WTC11 (cell line): ENCODE data around the gene SLC16A10. TPM values are rescaled to one million over a fixed set of nuclear protein-coding genes. Genes with fewer than 3 reads are reported as not detected.

Source experiments
- ATAC-seq: fragments of 200-7000 bp; cut with Tn5 transposase; 2 replicates; pipeline ENCODE4 v1.10.0; 2021; ENCODE audit warnings: mild to moderate bottlenecking, moderate library complexity
- CTCF ChIA-PET: fragments of 300-600 bp; sonication (Branson Sonifier 250); formaldehyde crosslinking; loops from one replicate; lab custom pipeline; 2021; ENCODE audit warnings: antibody characterized with exemption; lab: Charles Lee
- POLR2A ChIA-PET: fragments of 350-600 bp; sonication (Branson Sonifier 250); formaldehyde crosslinking; loops from one replicate; lab custom pipeline; 2021; ENCODE audit warnings: antibody characterized with exemption; lab: Charles Lee
- DNase-seq: peaks from one replicate; pipeline ENCODE4 v3.0.0; 2021; ENCODE audit warnings: low spot score
- H3K27ac Mint-ChIP-seq: 2 replicates; pipeline ENCODE4 v1.8.0; 2021; ENCODE audit warnings: mixed read lengths
- H3K27me3 Mint-ChIP-seq: 2 replicates; pipeline ENCODE4 v1.8.0; 2021; ENCODE audit warnings: low read depth, mild to moderate bottlenecking, moderate library complexity, mixed read lengths
- H3K36me3 Mint-ChIP-seq: 2 replicates; pipeline ENCODE4 v1.8.0; 2021; ENCODE audit warnings: mixed read lengths
- H3K4me1 Mint-ChIP-seq: 2 replicates; pipeline ENCODE4 v1.8.0; 2022; ENCODE audit warnings: mixed read lengths
- H3K4me3 Mint-ChIP-seq: 2 replicates; pipeline ENCODE4 v1.8.0; 2021; ENCODE audit warnings: mild to moderate bottlenecking, moderate library complexity, mixed read lengths
- H3K9me3 Mint-ChIP-seq: 2 replicates; pipeline ENCODE4 v1.8.0; 2021; ENCODE audit warnings: mixed read lengths
- ATF1 ChIP-seq: sonication (generic); formaldehyde crosslinking; IDR thresholded peaks from 2 replicates; pipeline ENCODE4 v1.8.1; 2023; ENCODE audit warnings: mild to moderate bottlenecking, moderate library complexity, missing genetic modification reagents
- ATF6 ChIP-seq: sonication (generic); formaldehyde crosslinking; IDR thresholded peaks from 2 replicates; pipeline ENCODE4 v1.8.1; 2023; ENCODE audit warnings: mild to moderate bottlenecking, missing genetic modification reagents
- CBFB ChIP-seq: sonication (generic); formaldehyde crosslinking; IDR thresholded peaks from 2 replicates; pipeline ENCODE4 v1.8.1; 2022; ENCODE audit warnings: mild to moderate bottlenecking, low read depth, missing genetic modification reagents
- EMX1 ChIP-seq: fragments of 250-450 bp; sonication (Bioruptor Pico); IDR thresholded peaks from 2 replicates; pipeline ENCODE4 v1.8.0; 2021; ENCODE audit warnings: mild to moderate bottlenecking
- FOXP1 ChIP-seq: sonication (generic); formaldehyde crosslinking; IDR thresholded peaks from 2 replicates; pipeline ENCODE4 v1.8.0; 2022; ENCODE audit warnings: missing genetic modification reagents, mild to moderate bottlenecking, moderate library complexity, borderline replicate concordance
- JAZF1 ChIP-seq: fragments of 250-450 bp; sonication (Bioruptor Pico); IDR thresholded peaks from 2 replicates; pipeline ENCODE4 v1.9.0; 2021; ENCODE audit warnings: moderate library complexity, mild to moderate bottlenecking, inconsistent platforms
- MLX ChIP-seq: sonication (generic); formaldehyde crosslinking; IDR thresholded peaks from 2 replicates; pipeline ENCODE4 v1.8.1; 2023; ENCODE audit warnings: mild to moderate bottlenecking, missing genetic modification reagents, moderate library complexity
- NFYB ChIP-seq: sonication (generic); formaldehyde crosslinking; conservative IDR thresholded peaks from 2 replicates; pipeline ENCODE4 v1.8.0; 2022; ENCODE audit warnings: low read depth, missing genetic modification reagents
- OVOL2 ChIP-seq: fragments of 250-450 bp; sonication (Bioruptor Pico); IDR thresholded peaks from 2 replicates; pipeline ENCODE4 v1.9.0; 2021; ENCODE audit warnings: mild to moderate bottlenecking, borderline replicate concordance
- RELA ChIP-seq: sonication (generic); formaldehyde crosslinking; IDR thresholded peaks from 2 replicates; pipeline ENCODE4 v1.8.1; 2022; ENCODE audit warnings: missing genetic modification reagents, mild to moderate bottlenecking, borderline replicate concordance
- SOX15 ChIP-seq: fragments of 250-450 bp; sonication (Bioruptor Pico); IDR thresholded peaks from 2 replicates; pipeline ENCODE4 v1.9.0; 2021; ENCODE audit warnings: mild to moderate bottlenecking
- USF1 ChIP-seq: sonication (generic); formaldehyde crosslinking; IDR thresholded peaks from 2 replicates; pipeline ENCODE4 v1.8.0; 2022; ENCODE audit warnings: mild to moderate bottlenecking, missing genetic modification reagents
- USF2 ChIP-seq: sonication (generic); formaldehyde crosslinking; IDR thresholded peaks from 2 replicates; pipeline ENCODE4 v1.8.1; 2023; ENCODE audit warnings: mild to moderate bottlenecking, missing genetic modification reagents, moderate library complexity
- ZNF219 ChIP-seq: sonication (generic); formaldehyde crosslinking; IDR thresholded peaks from 2 replicates; pipeline ENCODE4 v1.8.0; 2023; ENCODE audit warnings: missing genetic modification reagents, mild to moderate bottlenecking, borderline replicate concordance
- ZNF671 ChIP-seq: fragments of 250-450 bp; sonication (Bioruptor Pico); IDR thresholded peaks from 2 replicates; pipeline ENCODE4 v1.8.0; 2021; ENCODE audit warnings: mild to moderate bottlenecking
- total RNA-seq: library from RNA; stranded (reverse); gene quantifications from 3 replicates; pipeline ENCODE4 v1.2.3, GENCODE V29; 2021
- TF ChIP-seq, protein P1 (sequence below): sonication (generic); formaldehyde crosslinking; IDR thresholded peaks from 2 replicates; pipeline ENCODE4 v1.8.1; 2022; ENCODE audit warnings: low read depth, mild to moderate bottlenecking, moderate library complexity, missing genetic modification reagents, borderline replicate concordance
- TF ChIP-seq, protein P2 (sequence below): sonication (generic); formaldehyde crosslinking; IDR thresholded peaks from 2 replicates; pipeline ENCODE4 v1.8.0; 2023; ENCODE audit warnings: mild to moderate bottlenecking, missing genetic modification reagents
- TF ChIP-seq, protein P3 (sequence below): sonication (generic); formaldehyde crosslinking; IDR thresholded peaks from 2 replicates; pipeline ENCODE4 v1.8.1; 2022; ENCODE audit warnings: missing genetic modification reagents, borderline replicate concordance

The SLC16A10 gene
- total RNA-seq, 1 experiment from 2014 or later, result 18.4 TPM

GRCh38 chr6:111221804-111222203, 134.5 kb downstream of the SLC16A10 start (continued):
- TF ChIP-seq USF2 (no peak), RELA (CRISPR knock-in tag) (no peak), ATF1 (no peak), JAZF1 (CRISPR knock-in tag) (no peak)

DNA sequence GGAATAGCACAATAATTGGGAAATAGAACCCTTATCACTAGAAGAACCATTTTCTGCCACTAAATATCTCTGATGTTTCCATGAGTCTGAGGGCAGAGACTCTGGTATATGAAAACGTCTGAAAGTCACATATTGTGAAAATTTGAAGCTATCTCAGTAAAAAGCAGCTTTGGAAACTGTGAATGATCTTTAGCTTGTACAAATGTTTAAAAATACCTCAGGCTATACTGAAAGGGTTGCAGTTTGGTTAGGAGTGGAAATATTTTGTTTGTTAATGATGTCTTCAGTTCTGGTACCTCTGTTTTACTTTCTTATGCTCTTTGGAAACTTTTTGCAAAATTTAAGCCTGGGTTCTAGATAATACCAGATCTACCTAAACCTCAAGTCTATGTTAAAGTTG, 135.0 kb downstream of the SLC16A10 start:
- no peak for DNase-seq
- no peak overlapping the region for H3K27ac Mint-ChIP-seq
- H3K4me3 Mint-ChIP-seq, result no peak overlapping the region
- no peaks in the 10 kb centered on the region for H3K9me3 Mint-ChIP-seq
- TF ChIP-seq FOXP1 (CRISPR knock-in tag), result no peak
- TF ChIP-seq MLX (CRISPR knock-in tag), result no peak
- TF ChIP-seq OVOL2 (CRISPR knock-in tag), result no peak
- TF ChIP-seq SOX15 (CRISPR knock-in tag), result no peak
- TF ChIP-seq, protein P1, sequence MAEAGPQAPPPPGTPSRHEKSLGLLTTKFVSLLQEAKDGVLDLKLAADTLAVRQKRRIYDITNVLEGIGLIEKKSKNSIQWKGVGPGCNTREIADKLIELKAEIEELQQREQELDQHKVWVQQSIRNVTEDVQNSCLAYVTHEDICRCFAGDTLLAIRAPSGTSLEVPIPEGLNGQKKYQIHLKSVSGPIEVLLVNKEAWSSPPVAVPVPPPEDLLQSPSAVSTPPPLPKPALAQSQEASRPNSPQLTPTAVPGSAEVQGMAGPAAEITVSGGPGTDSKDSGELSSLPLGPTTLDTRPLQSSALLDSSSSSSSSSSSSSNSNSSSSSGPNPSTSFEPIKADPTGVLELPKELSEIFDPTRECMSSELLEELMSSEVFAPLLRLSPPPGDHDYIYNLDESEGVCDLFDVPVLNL (CRISPR knock-in tag), result no peak
- no peak for TF ChIP-seq EMX1
- no peak for TF ChIP-seq CBFB (CRISPR knock-in tag)
- no peak for TF ChIP-seq NFYB
- TF ChIP-seq, protein P2, sequence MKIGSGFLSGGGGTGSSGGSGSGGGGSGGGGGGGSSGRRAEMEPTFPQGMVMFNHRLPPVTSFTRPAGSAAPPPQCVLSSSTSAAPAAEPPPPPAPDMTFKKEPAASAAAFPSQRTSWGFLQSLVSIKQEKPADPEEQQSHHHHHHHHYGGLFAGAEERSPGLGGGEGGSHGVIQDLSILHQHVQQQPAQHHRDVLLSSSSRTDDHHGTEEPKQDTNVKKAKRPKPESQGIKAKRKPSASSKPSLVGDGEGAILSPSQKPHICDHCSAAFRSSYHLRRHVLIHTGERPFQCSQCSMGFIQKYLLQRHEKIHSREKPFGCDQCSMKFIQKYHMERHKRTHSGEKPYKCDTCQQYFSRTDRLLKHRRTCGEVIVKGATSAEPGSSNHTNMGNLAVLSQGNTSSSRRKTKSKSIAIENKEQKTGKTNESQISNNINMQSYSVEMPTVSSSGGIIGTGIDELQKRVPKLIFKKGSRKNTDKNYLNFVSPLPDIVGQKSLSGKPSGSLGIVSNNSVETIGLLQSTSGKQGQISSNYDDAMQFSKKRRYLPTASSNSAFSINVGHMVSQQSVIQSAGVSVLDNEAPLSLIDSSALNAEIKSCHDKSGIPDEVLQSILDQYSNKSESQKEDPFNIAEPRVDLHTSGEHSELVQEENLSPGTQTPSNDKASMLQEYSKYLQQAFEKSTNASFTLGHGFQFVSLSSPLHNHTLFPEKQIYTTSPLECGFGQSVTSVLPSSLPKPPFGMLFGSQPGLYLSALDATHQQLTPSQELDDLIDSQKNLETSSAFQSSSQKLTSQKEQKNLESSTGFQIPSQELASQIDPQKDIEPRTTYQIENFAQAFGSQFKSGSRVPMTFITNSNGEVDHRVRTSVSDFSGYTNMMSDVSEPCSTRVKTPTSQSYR (CRISPR knock-in tag), result no peak
- TF ChIP-seq ZNF671 (CRISPR knock-in tag), result no peak
- TF ChIP-seq ATF6 (CRISPR knock-in tag), result no peak
- no peak for TF ChIP-seq ZNF219 (CRISPR knock-in tag)
- TF ChIP-seq, protein P3, sequence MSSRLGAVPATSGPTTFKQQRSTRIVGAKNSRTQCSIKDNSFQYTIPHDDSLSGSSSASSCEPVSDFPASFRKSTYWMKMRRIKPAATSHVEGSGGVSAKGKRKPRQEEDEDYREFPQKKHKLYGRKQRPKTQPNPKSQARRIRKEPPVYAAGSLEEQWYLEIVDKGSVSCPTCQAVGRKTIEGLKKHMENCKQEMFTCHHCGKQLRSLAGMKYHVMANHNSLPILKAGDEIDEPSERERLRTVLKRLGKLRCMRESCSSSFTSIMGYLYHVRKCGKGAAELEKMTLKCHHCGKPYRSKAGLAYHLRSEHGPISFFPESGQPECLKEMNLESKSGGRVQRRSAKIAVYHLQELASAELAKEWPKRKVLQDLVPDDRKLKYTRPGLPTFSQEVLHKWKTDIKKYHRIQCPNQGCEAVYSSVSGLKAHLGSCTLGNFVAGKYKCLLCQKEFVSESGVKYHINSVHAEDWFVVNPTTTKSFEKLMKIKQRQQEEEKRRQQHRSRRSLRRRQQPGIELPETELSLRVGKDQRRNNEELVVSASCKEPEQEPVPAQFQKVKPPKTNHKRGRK, result no peak
- no peak for TF ChIP-seq USF1 (CRISPR knock-in tag)
- TF ChIP-seq, all 79 proteins: peak for 0
- CTCF ChIA-PET, result interaction anchor here (2.6 kb wide), 1 partner anchor 12 kb away, joined by 6 read pairs; no protein-coding TSS in a partner anchor
- POLR2A ChIA-PET, result no interaction called here
- no peaks in the 10 kb centered on the region for H3K36me3 Mint-ChIP-seq
- H3K27me3 Mint-ChIP-seq, result no peaks in the 10 kb centered on the region
- ATAC-seq, result no peak
- H3K4me1 Mint-ChIP-seq, result peaks cover 10% of the 10 kb centered on the region
